Measurements from ENCODE around the gene WASHC4.

The WASHC4 gene

GRCh38 chr12:105205322-105206048 lies 98.0 kb downstream of the WASHC4 start:
- no peak for DNase-seq (ENCODE audit: low read depth in 2 of 2)

GRCh38 chr12:105206686-105207374 lies 99.3 kb downstream of the WASHC4 start:
- DNase-seq (ENCODE audit: low read depth in 2 of 2), result no peak

- DNase-seq (ENCODE audit: low read depth in 2 of 2), result no peak
These were observed 101.6 kb downstream of the WASHC4 start for GRCh38 chr12:105209091-105209490.

- DNase-seq (ENCODE audit: low read depth in 2 of 2), result no peak
These were observed 104.9 kb downstream of the WASHC4 start for GRCh38 chr12:105212438-105212837.

- DNase-seq (ENCODE audit: low read depth in 2 of 2), result no peak
These were observed 106.6 kb downstream of the WASHC4 start for GRCh38 chr12:105214148-105214547.

- DNase-seq (ENCODE audit: low read depth in 2 of 2), result no peak
These were observed 107.3 kb downstream of the WASHC4 start for GRCh38 chr12:105214670-105215375.

GRCh38 chr12:105218434-105218833 lies 110.9 kb downstream of the WASHC4 start:
- no peak for DNase-seq (ENCODE audit: low read depth in 2 of 2)
